ENCODE data around the gene FBXW8.

The FBXW8 gene

DNA sequence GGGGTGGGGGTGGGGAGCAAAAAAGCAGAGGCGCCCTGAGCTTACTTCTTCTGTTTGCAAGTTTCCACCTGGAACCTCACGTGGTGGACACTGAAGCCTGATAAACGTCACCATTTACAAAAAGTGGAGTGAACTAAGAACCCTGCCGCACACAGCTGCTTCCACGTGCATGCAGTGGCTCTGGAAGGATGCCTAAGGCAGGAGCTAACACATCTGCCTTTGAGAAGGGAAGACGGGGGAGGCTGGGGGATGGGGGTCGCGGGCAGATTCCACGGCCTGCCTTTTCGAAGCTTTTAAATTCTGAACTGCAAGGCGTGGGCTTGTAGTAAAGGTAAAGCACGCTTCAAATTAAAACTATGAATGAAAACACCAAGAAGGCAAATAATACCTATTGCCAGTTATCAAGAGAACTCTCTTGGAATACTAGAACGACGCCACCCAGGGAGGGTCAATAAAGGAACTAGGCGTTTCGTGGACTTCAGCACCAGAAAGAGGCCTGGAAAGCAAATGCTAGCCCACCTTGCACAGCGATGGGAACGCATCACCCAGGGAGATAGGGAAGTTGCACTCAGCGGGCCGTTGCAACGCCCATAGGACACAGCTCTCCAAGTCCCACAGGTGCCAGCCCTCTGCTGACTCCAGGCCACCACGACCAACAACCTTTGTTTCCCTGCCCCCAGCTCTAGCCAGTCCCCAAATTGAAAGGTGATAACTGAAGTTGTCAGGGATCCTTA is 126.7 kb downstream of the FBXW8 start:
- TF ChIP-seq, protein P1, sequence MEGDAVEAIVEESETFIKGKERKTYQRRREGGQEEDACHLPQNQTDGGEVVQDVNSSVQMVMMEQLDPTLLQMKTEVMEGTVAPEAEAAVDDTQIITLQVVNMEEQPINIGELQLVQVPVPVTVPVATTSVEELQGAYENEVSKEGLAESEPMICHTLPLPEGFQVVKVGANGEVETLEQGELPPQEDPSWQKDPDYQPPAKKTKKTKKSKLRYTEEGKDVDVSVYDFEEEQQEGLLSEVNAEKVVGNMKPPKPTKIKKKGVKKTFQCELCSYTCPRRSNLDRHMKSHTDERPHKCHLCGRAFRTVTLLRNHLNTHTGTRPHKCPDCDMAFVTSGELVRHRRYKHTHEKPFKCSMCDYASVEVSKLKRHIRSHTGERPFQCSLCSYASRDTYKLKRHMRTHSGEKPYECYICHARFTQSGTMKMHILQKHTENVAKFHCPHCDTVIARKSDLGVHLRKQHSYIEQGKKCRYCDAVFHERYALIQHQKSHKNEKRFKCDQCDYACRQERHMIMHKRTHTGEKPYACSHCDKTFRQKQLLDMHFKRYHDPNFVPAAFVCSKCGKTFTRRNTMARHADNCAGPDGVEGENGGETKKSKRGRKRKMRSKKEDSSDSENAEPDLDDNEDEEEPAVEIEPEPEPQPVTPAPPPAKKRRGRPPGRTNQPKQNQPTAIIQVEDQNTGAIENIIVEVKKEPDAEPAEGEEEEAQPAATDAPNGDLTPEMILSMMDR (IDR thresholded peaks at IDR 0.05; ENCODE audit: control insufficient read depth, insufficient read depth, low read depth, low read length, missing control alignments), result no peak
- no peak for DNase-seq (ENCODE audit: low read depth)
- H3K4me3 ChIP-seq (ENCODE audit: control insufficient read depth, low read depth, low read length), result no peak overlapping the region

DNA sequence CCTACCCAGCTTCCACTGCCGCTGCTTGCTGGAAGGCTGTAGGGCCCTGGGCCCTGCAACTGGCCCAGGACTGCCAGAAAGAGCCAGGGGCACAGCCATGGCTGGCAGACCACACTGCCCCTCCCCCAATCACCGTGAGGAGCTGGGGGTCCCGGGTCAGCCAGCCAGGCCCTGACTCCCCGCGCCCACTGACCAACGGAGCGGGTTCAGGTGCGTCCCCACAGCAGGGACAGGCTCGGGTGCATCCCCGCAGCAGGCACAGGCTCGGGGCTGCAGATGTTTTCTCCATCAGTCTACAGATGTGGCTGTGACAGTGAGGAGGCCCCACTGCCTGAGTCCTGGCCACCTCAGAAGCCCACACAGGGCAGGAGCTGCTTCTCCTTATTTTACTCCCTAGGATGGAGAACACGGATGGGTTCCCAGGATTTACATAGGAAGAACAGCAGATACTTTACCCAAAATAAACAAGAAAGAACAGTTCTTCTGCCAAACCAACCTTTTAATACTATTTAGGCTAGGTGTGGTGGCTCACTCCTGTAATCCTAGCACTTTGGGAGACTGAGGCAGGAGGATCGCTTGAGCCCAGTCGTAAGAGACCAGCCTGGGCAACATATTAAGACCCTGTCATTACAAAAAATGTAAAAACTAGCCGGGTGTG is 127.4 kb downstream of the FBXW8 start:
- no peak overlapping the region for H3K4me3 ChIP-seq (ENCODE audit: control insufficient read depth, low read depth, low read length)
- TF ChIP-seq, protein P1 (IDR thresholded peaks at IDR 0.05; ENCODE audit: control insufficient read depth, insufficient read depth, low read depth, low read length, missing control alignments), result no peak
- DNase-seq (ENCODE audit: low read depth), result no peak

DNA sequence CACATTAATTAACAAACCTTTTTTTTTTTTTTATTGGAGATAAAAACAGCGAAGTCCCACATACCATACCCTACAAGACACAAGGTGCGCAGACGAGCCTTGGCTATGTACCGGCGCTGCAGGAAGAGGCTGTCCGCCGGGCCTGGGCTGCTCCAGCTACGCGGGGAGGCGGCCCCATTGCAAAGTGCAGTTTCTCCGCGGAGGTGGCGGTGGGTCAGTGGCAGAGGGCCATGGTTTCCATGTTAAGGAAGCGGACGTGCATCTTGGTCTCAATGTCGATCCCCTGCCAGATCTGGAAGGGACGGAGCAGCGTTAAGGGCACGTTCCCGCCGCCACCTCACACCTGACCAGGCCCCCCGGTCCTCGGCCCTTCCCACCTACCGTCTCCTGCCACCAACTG is 128.2 kb downstream of the FBXW8 start:
- H3K4me3 ChIP-seq (ENCODE audit: control insufficient read depth, low read depth, low read length), result no peak overlapping the region
- no peak for DNase-seq (ENCODE audit: low read depth)

DNA sequence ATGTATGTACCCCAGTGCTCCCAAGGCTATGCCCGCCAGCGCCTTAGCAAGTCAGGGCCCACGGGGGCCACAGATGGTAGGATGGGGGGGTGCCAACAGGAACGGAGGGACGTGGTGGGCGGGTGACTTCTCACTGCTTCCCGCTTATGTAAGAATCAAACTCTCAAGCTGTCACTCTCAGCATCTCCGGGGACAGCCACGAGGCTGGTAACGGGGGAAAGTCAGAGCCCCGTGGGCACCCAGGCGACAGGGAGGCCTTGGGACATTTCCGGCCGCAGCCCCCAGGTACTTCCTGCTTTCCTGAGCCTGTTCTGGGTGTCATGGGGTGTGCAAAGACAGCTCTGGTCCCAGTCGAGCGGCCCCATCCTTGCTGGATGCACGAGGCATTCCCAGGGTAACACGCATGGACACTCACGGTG is 129.2 kb downstream of the FBXW8 start:
- no peak overlapping the region for H3K4me3 ChIP-seq (ENCODE audit: control insufficient read depth, low read depth, low read length)
- DNase-seq (ENCODE audit: low read depth), result no peak
- TF ChIP-seq, protein P1 (IDR thresholded peaks at IDR 0.05; ENCODE audit: control insufficient read depth, insufficient read depth, low read depth, low read length, missing control alignments), result no peak

More for the DNA sequence above, 128.2 kb downstream of the FBXW8 start:
- TF ChIP-seq, protein P1 (IDR thresholded peaks at IDR 0.05; ENCODE audit: control insufficient read depth, insufficient read depth, low read depth, low read length, missing control alignments), result no peak

DNA sequence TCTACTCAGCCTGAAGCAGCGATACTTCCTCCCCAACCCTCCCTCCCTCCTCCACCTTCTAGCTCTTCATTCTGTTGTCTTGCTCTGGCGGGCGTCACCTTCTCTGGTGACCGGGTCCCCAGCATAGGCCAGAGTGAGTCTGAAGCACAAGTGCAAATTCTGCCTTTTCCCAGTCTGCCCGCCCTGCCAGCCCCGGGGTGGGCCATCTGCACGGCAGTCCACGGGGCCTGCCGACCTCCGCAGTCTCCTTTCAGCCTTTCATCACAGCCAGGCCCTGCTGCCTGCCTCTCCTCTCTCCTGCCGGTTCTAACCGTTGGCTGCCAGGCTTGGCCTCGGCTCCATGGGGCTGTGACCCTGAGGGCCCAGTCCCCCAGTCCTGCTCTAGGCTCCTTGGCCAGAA is 129.7 kb downstream of the FBXW8 start:
- TF ChIP-seq, protein P1 (IDR thresholded peaks at IDR 0.05; ENCODE audit: control insufficient read depth, insufficient read depth, low read depth, low read length, missing control alignments), result no peak
- no peak for DNase-seq (ENCODE audit: low read depth)
- no peak overlapping the region for H3K4me3 ChIP-seq (ENCODE audit: control insufficient read depth, low read depth, low read length)

DNA sequence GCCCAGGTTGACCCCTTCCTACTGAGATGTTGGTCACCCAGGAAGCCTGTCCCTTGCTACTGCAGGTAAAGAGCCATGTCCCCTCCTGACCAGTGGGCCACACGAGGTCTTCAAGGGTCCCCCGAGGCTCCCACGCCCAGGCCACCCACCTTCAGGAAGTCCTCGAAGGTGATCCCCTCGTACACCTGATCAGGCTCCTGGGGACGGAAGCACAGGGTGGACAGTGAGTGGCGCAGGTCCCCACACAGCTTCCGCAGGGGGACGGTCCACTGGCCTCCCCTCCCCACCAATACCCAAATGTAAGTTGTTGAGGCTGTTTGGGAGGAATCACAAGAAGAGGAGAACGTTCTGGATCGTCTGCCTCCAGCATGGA is 131.0 kb downstream of the FBXW8 start:
- TF ChIP-seq, protein P1 (IDR thresholded peaks at IDR 0.05; ENCODE audit: control insufficient read depth, insufficient read depth, low read depth, low read length, missing control alignments), result no peak
- H3K4me3 ChIP-seq (ENCODE audit: control insufficient read depth, low read depth, low read length), result no peak overlapping the region
- DNase-seq (ENCODE audit: low read depth), result no peak
